T-helper 1 cell (primary cell): ENCODE results near the gene TCF20.

ENCODE experiments used
- DNase-seq, 5 donors: peaks; one replicate each; pipeline ENCODE4 v3.0.0-alpha.2; 2012 to 2020

Gene TCF20

GRCh38 chr22:42258126-42258525 lies 12.3 kb downstream of the TCF20 start:
- DNase-seq, result no peak

- DNase-seq, result no peak
Observed at GRCh38 chr22:42257386-42257785, 13.1 kb downstream of the TCF20 start.

GRCh38 chr22:42256930-42257329 lies 13.5 kb downstream of the TCF20 start:
- no peak for DNase-seq

GRCh38 chr22:42256220-42256619 lies 14.2 kb downstream of the TCF20 start:
- no peak for DNase-seq

GRCh38 chr22:42249831-42250230 lies 20.6 kb downstream of the TCF20 start:
- DNase-seq, result no peak

- no peak for DNase-seq
Observed at GRCh38 chr22:42248995-42249394, 21.5 kb downstream of the TCF20 start.

- no peak for DNase-seq
Observed at GRCh38 chr22:42247596-42247995, 22.9 kb downstream of the TCF20 start.

GRCh38 chr22:42243802-42244060 lies 26.7 kb downstream of the TCF20 start:
- DNase-seq, result no peak

- DNase-seq, result no peak
Observed at GRCh38 chr22:42236848-42237247, 33.6 kb downstream of the TCF20 start.

- no peak for DNase-seq
Observed at GRCh38 chr22:42236268-42236667, 34.2 kb downstream of the TCF20 start.

- no peak for DNase-seq
Observed at GRCh38 chr22:42233879-42234278, 36.6 kb downstream of the TCF20 start.

GRCh38 chr22:42231929-42232328 lies 38.5 kb downstream of the TCF20 start:
- DNase-seq, result no peak

- no peak for DNase-seq
Observed at GRCh38 chr22:42229455-42230149, 40.9 kb downstream of the TCF20 start.

GRCh38 chr22:42228483-42228882 lies 42.0 kb downstream of the TCF20 start:
- no peak for DNase-seq

- no peak for DNase-seq
Observed at GRCh38 chr22:42227435-42227834, 43.0 kb downstream of the TCF20 start.

GRCh38 chr22:42225841-42226240 lies 44.6 kb downstream of the TCF20 start:
- no peak for DNase-seq

GRCh38 chr22:42222140-42222539 lies 48.3 kb downstream of the TCF20 start:
- peak in 1 of 5 donors; percentile 11 for DNase-seq
